KMS-11 (cell line): ENCODE data around the gene TMEM131.

Experiments
- H2AFZ ChIP-seq: fragments of 200-600 bp; sonication (generic); 2 replicates; pipeline ENCODE4 v1.6.1; 2016; ENCODE audit warnings: antibody characterized with exemption, mixed run types, low read depth
- H3K27ac ChIP-seq: fragments of 200-600 bp; sonication (generic); 2 replicates; pipeline ENCODE4 v1.6.1; 2016; ENCODE audit warnings: mild to moderate bottlenecking, mixed run types
- H3K27me3 ChIP-seq: fragments of 200-600 bp; sonication (generic); 2 replicates; pipeline ENCODE4 v1.6.1; 2017; ENCODE audit warnings: mild to moderate bottlenecking, low read depth, mixed run types, moderate library complexity; ENCODE audit not compliant: insufficient read depth
- H3K36me3 ChIP-seq: fragments of 200-600 bp; sonication (generic); 2 replicates; pipeline ENCODE4 v1.6.1; 2017; ENCODE audit warnings: mild to moderate bottlenecking, mixed run types; ENCODE audit not compliant: insufficient read depth
- H3K4me1 ChIP-seq: fragments of 200-600 bp; sonication (generic); 2 replicates; pipeline ENCODE4 v1.6.1; 2016; ENCODE audit warnings: mild to moderate bottlenecking, low read depth, mixed run types; ENCODE audit not compliant: poor library complexity, severe bottlenecking
- H3K4me2 ChIP-seq: fragments of 200-600 bp; sonication (generic); 2 replicates; pipeline ENCODE4 v1.7.0; 2016; ENCODE audit warnings: mild to moderate bottlenecking, mixed run types
- H3K4me3 ChIP-seq: fragments of 200-600 bp; sonication (generic); IDR thresholded peaks from 2 replicates; pipeline ENCODE4 v1.6.1; 2017; ENCODE audit warnings: low read depth, low read length, mixed read lengths; ENCODE audit not compliant: insufficient read depth
- H3K79me2 ChIP-seq: fragments of 200-600 bp; sonication (generic); 2 replicates; pipeline ENCODE4 v1.6.1; 2016; ENCODE audit warnings: low read depth, mixed run types; ENCODE audit not compliant: insufficient read depth
- H3K9ac ChIP-seq: fragments of 200-600 bp; sonication (generic); 2 replicates; pipeline ENCODE4 v1.6.1; 2016; ENCODE audit warnings: mild to moderate bottlenecking, mixed run types
- H4K20me1 ChIP-seq: fragments of 200-600 bp; sonication (generic); 2 replicates; pipeline ENCODE4 v1.6.1; 2016; ENCODE audit warnings: mild to moderate bottlenecking, mixed run types; ENCODE audit not compliant: insufficient read depth
- TF ChIP-seq, protein P1 (sequence below): fragments of 200-600 bp; sonication (generic); conservative IDR thresholded peaks from 2 replicates; pipeline ENCODE4 v1.6.1; 2017; ENCODE audit warnings: low read depth, mild to moderate bottlenecking, antibody characterized with exemption, low read length, moderate library complexity, mixed read lengths

Gene TMEM131

DNA sequence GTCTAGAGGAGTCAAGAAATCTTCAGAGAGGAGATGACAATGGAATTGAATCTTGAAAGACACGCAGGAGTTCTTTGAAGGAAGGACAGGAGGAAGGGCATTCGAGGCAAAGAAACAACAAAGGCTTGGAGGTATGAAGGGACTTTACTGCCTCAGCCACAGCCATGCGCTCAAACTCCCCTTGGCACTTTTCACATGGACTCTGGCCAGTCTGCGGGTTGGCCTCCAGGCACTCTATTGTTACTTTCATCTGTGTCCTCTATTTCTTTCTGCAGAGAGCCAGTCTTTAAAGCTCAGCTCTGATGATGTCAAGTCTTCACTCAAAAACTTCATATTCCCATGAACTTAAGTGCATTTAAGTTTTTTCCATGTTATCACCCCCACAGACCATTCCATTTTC lies 186.9 kb downstream of the TMEM131 start:
- Histone ChIP-seq H3K27me3 (no peaks in the 10 kb centered on the region), H3K4me2 (no peak overlapping the region), H3K27ac (no peak overlapping the region), H4K20me1 (no peaks in the 10 kb centered on the region), H3K9ac (no peak overlapping the region), H2AFZ (no peak overlapping the region), H3K36me3 (no peaks in the 10 kb centered on the region), H3K4me3 (no peak overlapping the region), H3K4me1 (no peaks in the 10 kb centered on the region), H3K79me2 (no peaks in the 10 kb centered on the region)
- TF ChIP-seq, protein P1, sequence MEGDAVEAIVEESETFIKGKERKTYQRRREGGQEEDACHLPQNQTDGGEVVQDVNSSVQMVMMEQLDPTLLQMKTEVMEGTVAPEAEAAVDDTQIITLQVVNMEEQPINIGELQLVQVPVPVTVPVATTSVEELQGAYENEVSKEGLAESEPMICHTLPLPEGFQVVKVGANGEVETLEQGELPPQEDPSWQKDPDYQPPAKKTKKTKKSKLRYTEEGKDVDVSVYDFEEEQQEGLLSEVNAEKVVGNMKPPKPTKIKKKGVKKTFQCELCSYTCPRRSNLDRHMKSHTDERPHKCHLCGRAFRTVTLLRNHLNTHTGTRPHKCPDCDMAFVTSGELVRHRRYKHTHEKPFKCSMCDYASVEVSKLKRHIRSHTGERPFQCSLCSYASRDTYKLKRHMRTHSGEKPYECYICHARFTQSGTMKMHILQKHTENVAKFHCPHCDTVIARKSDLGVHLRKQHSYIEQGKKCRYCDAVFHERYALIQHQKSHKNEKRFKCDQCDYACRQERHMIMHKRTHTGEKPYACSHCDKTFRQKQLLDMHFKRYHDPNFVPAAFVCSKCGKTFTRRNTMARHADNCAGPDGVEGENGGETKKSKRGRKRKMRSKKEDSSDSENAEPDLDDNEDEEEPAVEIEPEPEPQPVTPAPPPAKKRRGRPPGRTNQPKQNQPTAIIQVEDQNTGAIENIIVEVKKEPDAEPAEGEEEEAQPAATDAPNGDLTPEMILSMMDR, result no peak

DNA sequence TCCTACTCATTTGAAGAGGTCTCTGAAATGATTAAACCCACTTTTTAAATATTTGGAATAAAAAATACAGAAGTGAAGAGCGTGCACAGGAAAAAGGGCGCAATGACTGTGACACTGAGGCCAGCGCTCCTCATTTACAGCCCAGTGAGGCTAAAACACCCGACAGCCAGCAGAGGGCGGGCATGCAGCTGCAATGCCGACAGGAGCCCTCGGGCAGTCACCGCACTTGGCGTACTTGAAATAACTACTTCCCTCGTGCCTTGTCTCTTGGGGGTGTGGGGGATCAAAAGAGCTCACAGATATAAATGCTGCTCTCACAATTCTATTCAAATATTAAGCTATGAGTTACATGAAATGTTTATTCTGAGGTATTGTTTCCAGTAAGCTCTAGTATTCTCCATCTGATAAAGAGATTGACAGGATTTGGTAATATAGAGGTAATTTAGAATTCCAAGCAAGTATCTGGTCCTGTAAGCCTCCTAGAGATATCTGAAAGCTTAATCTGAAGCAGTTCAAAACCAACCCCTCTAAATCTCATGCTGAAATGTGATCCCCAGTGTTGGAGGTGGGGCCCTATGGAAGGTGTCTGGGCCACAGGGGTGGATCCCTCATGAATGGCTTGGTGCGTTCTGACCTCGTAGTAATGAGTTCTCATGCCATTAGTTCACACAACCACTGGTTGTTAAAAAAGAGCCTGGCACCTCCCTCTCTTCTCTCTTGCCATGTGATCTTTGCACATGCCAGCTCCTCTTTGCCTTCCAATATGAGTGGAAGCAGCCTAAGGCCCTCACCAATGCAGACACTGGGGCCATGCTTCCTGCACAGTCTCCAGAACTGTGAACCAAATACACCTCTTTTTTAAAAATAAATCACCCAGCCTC lies 188.8 kb downstream of the TMEM131 start:
- Histone ChIP-seq H3K4me2 (no peak overlapping the region), H2AFZ (no peak overlapping the region), H3K9ac (no peak overlapping the region), H3K4me3 (no peak overlapping the region), H3K27ac (no peak overlapping the region), H3K79me2 (no peaks in the 10 kb centered on the region), H4K20me1 (no peaks in the 10 kb centered on the region), H3K36me3 (no peaks in the 10 kb centered on the region), H3K4me1 (no peaks in the 10 kb centered on the region), H3K27me3 (no peaks in the 10 kb centered on the region)
- TF ChIP-seq, protein P1, result peak; percentile 76

DNA sequence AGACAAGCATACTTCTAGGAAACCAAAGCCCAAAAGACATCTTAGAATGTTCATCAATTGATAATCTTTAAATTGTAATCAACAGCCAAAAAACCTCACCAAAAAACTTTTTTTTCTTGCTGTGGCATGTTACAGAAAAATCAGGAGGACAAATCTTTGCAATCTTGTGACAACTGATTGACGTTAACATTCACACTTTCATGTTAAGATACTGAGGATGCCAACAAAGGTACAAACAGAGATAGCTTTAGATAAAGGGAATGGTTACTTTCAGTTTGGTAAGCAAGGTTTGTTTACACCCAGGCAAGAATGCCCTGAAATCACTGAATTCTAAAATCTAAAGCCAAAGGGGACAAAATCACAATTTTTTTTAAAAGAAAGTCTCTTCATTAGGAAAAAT lies 190.0 kb downstream of the TMEM131 start:
- no peak overlapping the region for H3K27ac ChIP-seq
- H3K4me1 ChIP-seq, result no peaks in the 10 kb centered on the region
- no peaks in the 10 kb centered on the region for H3K36me3 ChIP-seq

DNA sequence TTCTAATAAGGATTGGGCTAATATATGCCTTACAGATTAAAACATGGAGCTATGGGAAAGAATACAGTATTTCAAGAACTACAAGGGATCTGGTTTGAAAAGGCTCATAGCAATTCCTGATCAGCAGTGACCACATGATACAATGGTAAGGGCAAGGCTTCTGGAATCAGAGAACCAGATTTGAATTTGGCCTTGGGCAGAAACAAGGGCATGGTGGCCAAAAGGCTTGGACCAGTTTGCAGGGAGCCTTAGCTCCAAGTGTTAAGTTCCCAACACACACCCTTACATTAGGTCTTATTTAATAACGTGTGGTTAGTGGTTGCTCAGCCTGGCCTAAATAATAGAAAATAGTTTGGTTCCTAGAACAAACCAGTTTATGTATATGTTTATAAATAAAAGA lies 194.7 kb downstream of the TMEM131 start:
- H3K27ac ChIP-seq, result no peak overlapping the region
- H3K4me2 ChIP-seq, result no peak overlapping the region
- H3K4me3 ChIP-seq, result no peak overlapping the region
- no peaks in the 10 kb centered on the region for H4K20me1 ChIP-seq
- no peaks in the 10 kb centered on the region for H3K36me3 ChIP-seq
- no peak overlapping the region for H3K9ac ChIP-seq
- no peaks in the 10 kb centered on the region for H3K4me1 ChIP-seq
- H3K79me2 ChIP-seq, result no peaks in the 10 kb centered on the region
- H3K27me3 ChIP-seq, result no peaks in the 10 kb centered on the region
- H2AFZ ChIP-seq, result no peak overlapping the region
- TF ChIP-seq, protein P1, result no peak

More for the DNA sequence above, 190.0 kb downstream of the TMEM131 start:
- Histone ChIP-seq H3K79me2 (no peaks in the 10 kb centered on the region), H3K27me3 (no peaks in the 10 kb centered on the region), H2AFZ (no peak overlapping the region), H4K20me1 (no peaks in the 10 kb centered on the region), H3K4me3 (no peak overlapping the region), H3K9ac (no peak overlapping the region), H3K4me2 (no peak overlapping the region)
- TF ChIP-seq, protein P1, result no peak
